ENCODE results near the gene DTWD1. TPM values are rescaled to one million over a fixed set of nuclear protein-coding genes. Genes with fewer than 3 reads are reported as not detected.

Gene DTWD1
- total RNA-seq, 1 experiment from 2014 or later, result 24.5 TPM

- CTCF ChIA-PET, result no interaction called here
Observed at GRCh38 chr15:49673861-49674260, 53.0 kb downstream of the DTWD1 start.

DNA sequence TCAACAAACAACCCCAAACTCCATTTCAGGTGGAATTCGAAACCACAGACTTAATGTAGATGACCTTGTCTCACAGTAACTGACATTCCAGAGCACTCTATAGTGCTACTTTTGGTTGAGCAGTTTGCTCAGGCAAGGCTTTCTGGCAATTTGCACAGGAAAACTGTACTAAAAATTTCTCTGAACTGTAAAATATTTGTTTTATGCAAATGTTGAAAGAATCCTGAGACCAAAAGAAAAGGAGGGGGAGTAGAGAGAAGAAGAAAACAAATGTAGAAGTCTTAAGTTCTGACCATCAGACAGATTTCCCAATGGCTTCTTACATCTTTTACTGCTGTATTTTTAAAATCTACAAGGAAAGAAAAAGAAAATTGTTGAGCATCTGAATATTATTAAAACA, 53.5 kb downstream of the DTWD1 start:
- Histone ChIP-seq H3K9me3 (ENCODE audit: insufficient read depth, low read depth) (no peaks in the 10 kb centered on the region), H3K27me3 (ENCODE audit: insufficient read depth, low read depth) (no peaks in the 10 kb centered on the region), H3K27ac (no peak overlapping the region), H3K4me2 (no peak overlapping the region), H3K79me2 (ENCODE audit: low read depth) (no peaks in the 10 kb centered on the region), H3K36me3 (ENCODE audit: low read depth) (no peaks in the 10 kb centered on the region), H3K4me3 (no peak overlapping the region), H4K20me1 (ENCODE audit: insufficient read depth) (no peaks in the 10 kb centered on the region), H3K4me1 (replicated peaks; ENCODE audit: insufficient read depth) (no peaks in the 10 kb centered on the region; the same call in 1 of the 2 replicates), H3F3A (ENCODE audit: insufficient read depth, low read depth) (no peaks in the 10 kb centered on the region), H2AFZ (no peak overlapping the region), H3K9me2 (ENCODE audit: insufficient read depth) (no peaks in the 10 kb centered on the region)
- no peak for DNase-seq
- no TSS peak for BruUV-seq (replicated peaks)
- ChIA-PET CTCF (no interaction called here), POLR2A (ENCODE audit: unreplicated experiment) (no interaction called here)
- TF ChIP-seq CTCF (conservative IDR thresholded peaks at IDR 0.05), result no peak
- no peak for TF ChIP-seq EZH2 (IDR thresholded peaks at IDR 0.05; ENCODE audit: low read depth)
- intact Hi-C loops (cut with micrococcal nuclease; ENCODE audit: unreplicated experiment), result no loop called here

More at GRCh38 chr15:49673861-49674260, 53.0 kb downstream of the DTWD1 start:
- no peak overlapping the region for H2AFZ ChIP-seq
- no peak for DNase-seq
- no peaks in the 10 kb centered on the region for H3K36me3 ChIP-seq (ENCODE audit: low read depth)
- TF ChIP-seq CTCF (conservative IDR thresholded peaks at IDR 0.05) (no peak), EZH2 (IDR thresholded peaks at IDR 0.05; ENCODE audit: low read depth) (no peak)
- no peak overlapping the region for H3K4me3 ChIP-seq
- no peaks in the 10 kb centered on the region for H3K27me3 ChIP-seq (ENCODE audit: insufficient read depth, low read depth)
- BruUV-seq (replicated peaks), result no TSS peak
- no peaks in the 10 kb centered on the region for H4K20me1 ChIP-seq (ENCODE audit: insufficient read depth)
- intact Hi-C loops (cut with micrococcal nuclease; ENCODE audit: unreplicated experiment), result no loop called here
- H3K9me3 ChIP-seq (ENCODE audit: insufficient read depth, low read depth), result no peaks in the 10 kb centered on the region
- POLR2A ChIA-PET (ENCODE audit: unreplicated experiment), result no interaction called here
- H3K4me1 ChIP-seq (replicated peaks; ENCODE audit: insufficient read depth), result no peaks in the 10 kb centered on the region; the same call in 1 of the 2 replicates
- no peaks in the 10 kb centered on the region for H3F3A ChIP-seq (ENCODE audit: insufficient read depth, low read depth)
- no peak overlapping the region for H3K4me2 ChIP-seq
- no peaks in the 10 kb centered on the region for H3K79me2 ChIP-seq (ENCODE audit: low read depth)
- H3K9me2 ChIP-seq (ENCODE audit: insufficient read depth), result no peaks in the 10 kb centered on the region
- no peak overlapping the region for H3K27ac ChIP-seq

DNA sequence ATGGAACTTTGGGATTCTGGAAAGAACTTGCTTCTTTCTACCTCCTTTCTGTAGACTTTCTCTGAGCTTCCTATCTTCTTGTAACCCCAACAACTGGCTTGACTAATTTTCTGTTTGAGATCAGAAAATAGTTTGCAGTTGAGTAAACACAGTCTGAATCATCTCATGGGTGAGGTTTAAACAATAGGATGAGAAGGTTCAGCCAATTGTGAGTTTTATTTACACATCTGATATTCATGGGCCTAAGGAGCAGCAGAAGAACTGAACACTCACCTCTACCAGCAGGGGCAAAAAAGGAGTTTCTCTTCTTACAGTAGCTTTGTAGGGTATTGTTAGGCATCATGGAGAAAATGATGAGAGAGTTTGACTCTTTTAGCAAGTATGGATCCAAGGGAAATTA, 54.2 kb downstream of the DTWD1 start:
- no peak overlapping the region for H3K4me3 ChIP-seq
- no peak for DNase-seq
- intact Hi-C loops (cut with micrococcal nuclease; ENCODE audit: unreplicated experiment), result no loop called here
- H3F3A ChIP-seq (ENCODE audit: insufficient read depth, low read depth), result no peaks in the 10 kb centered on the region
- H3K27me3 ChIP-seq (ENCODE audit: insufficient read depth, low read depth), result no peaks in the 10 kb centered on the region
- H3K27ac ChIP-seq, result no peak overlapping the region
- ChIA-PET POLR2A (ENCODE audit: unreplicated experiment) (no interaction called here), CTCF (interaction anchor here (0.9 kb wide), 1 partner anchor 470 kb away, joined by 4 read pairs; no protein-coding TSS in a partner anchor)
- no peaks in the 10 kb centered on the region; the same call in 1 of the 2 replicates for H3K4me1 ChIP-seq (replicated peaks; ENCODE audit: insufficient read depth)
- H3K4me2 ChIP-seq, result no peak overlapping the region
- H3K9me2 ChIP-seq (ENCODE audit: insufficient read depth), result no peaks in the 10 kb centered on the region
- H4K20me1 ChIP-seq (ENCODE audit: insufficient read depth), result no peaks in the 10 kb centered on the region
- TF ChIP-seq EZH2 (IDR thresholded peaks at IDR 0.05; ENCODE audit: low read depth) (no peak), CTCF (conservative IDR thresholded peaks at IDR 0.05) (no peak)
- no peaks in the 10 kb centered on the region for H3K79me2 ChIP-seq (ENCODE audit: low read depth)
- BruUV-seq (replicated peaks), result no TSS peak
- H3K9me3 ChIP-seq (ENCODE audit: insufficient read depth, low read depth), result no peaks in the 10 kb centered on the region
- no peaks in the 10 kb centered on the region for H3K36me3 ChIP-seq (ENCODE audit: low read depth)
- H2AFZ ChIP-seq, result no peak overlapping the region
